Fibroblast of lung (primary cell): ENCODE data around the gene SLC38A10. TPM values are rescaled to one million over a fixed set of nuclear protein-coding genes. Genes with fewer than 3 reads are reported as not detected.
A peak's percentile ranks its signal among the peaks of the same experiment; 100 is the strongest.

Source experiments
- DNase-seq, 2 donors: peaks; one replicate each; pipeline versions ENCODE4 v3.0.0 to v3.0.0-alpha.2; 2010; ENCODE audit warnings: low read depth in 2 of 2
- H2AFZ ChIP-seq: 2 replicates; pipeline ENCODE4 v1.5.1; 2012; ENCODE audit warnings: low read length, control low read depth, inconsistent platforms
- H3K27ac ChIP-seq: 2 replicates; pipeline ENCODE4 v1.5.1; 2011; ENCODE audit warnings: low read length, control low read depth; ENCODE audit not compliant: insufficient read depth
- H3K27me3 ChIP-seq: 2 replicates; pipeline ENCODE4 v1.5.1; 2011; ENCODE audit warnings: mild to moderate bottlenecking, low read length; ENCODE audit not compliant: control insufficient read depth, insufficient read depth
- H3K36me3 ChIP-seq: 2 replicates; pipeline ENCODE4 v1.5.1; 2011; ENCODE audit warnings: low read length; ENCODE audit not compliant: control insufficient read depth, insufficient read depth
- H3K4me1 ChIP-seq: 2 replicates; pipeline ENCODE4 v1.5.1; 2011; ENCODE audit warnings: low read length; ENCODE audit not compliant: control insufficient read depth, insufficient read depth; ENCODE audit errors: extremely low read depth
- H3K4me2 ChIP-seq: 2 replicates; pipeline ENCODE4 v1.5.1; 2011; ENCODE audit warnings: low read length, control low read depth; ENCODE audit not compliant: insufficient read depth; ENCODE audit errors: extremely low read depth
- H3K4me3 ChIP-seq, 4 experiments: fragments of 200-600 bp in 1 of 4; sonication (generic) in 1 of 4; replicated peaks in 1 of 4; 2 replicates each; pipeline ENCODE4 v1.5.1; 2011 to 2016; ENCODE audit warnings: low read length in 4 of 4, low read depth in 3 of 4, mild to moderate bottlenecking in 3 of 4, control low read depth in 2 of 4, inconsistent platforms in 1 of 4, mixed read lengths in 1 of 4; ENCODE audit not compliant: insufficient read depth in 1 of 4; ENCODE audit errors: control extremely low read depth in 1 of 4
- H3K79me2 ChIP-seq: 2 replicates; pipeline ENCODE4 v1.5.1; 2012; ENCODE audit warnings: mild to moderate bottlenecking, low read length, inconsistent platforms; ENCODE audit not compliant: control insufficient read depth, insufficient read depth
- H3K9ac ChIP-seq: 2 replicates; pipeline ENCODE4 v1.5.1; 2011; ENCODE audit warnings: mild to moderate bottlenecking, low read length, control low read depth; ENCODE audit not compliant: insufficient read depth
- H3K9me3 ChIP-seq: 2 replicates; pipeline ENCODE4 v1.5.1; 2012; ENCODE audit warnings: low read depth, low read length; ENCODE audit not compliant: control insufficient read depth, insufficient read depth
- H4K20me1 ChIP-seq: 2 replicates; pipeline ENCODE4 v1.5.1; 2011; ENCODE audit warnings: low read length; ENCODE audit not compliant: control insufficient read depth, insufficient read depth; ENCODE audit errors: extremely low read depth
- CTCF ChIP-seq, 2 donors: IDR thresholded peaks in 1 of 2; conservative IDR thresholded peaks in 1 of 2; 1 replicate in 1 of 2; 2 replicates in 1 of 2; pipeline ENCODE4 v1.5.1; 2011 to 2012; ENCODE audit warnings: low read length in 2 of 2, control low read depth in 1 of 2, inconsistent platforms in 1 of 2, low read depth in 1 of 2, mild to moderate bottlenecking in 1 of 2
- EZH2 ChIP-seq: IDR thresholded peaks from 2 replicates; pipeline ENCODE4 v1.5.1; 2012; ENCODE audit warnings: low read length, control low read depth, mild to moderate bottlenecking; ENCODE audit errors: missing control alignments
- polyA plus RNA-seq, 2 donors: library from polyadenylated mRNA; depleted of rRNA in 1 of 2; stranded (reverse) in 1 of 2; unstranded in 1 of 2; fragments of >200 nt; gene quantifications; 2 replicates each; pipeline ENCODE4 v1.2.1, GENCODE V29; 2011 to 2012; ENCODE audit warnings: missing spikeins in 1 of 2
- total RNA-seq: library from RNA; depleted of rRNA; stranded (reverse); fragments of >200 nt; gene quantifications from 2 replicates; pipeline ENCODE4 v1.2.1, GENCODE V29; 2014

SLC38A10 gene
- total and polyA plus RNA-seq, 2 donors (not counting 1 experiment from before 2014, with no cell fraction given), result 23.6 to 53.2 TPM

GRCh38 chr17:81295676-81296381 lies 722 bp upstream of the SLC38A10 start:
- H4K20me1 ChIP-seq, result no peaks in the 10 kb centered on the region
- H2AFZ ChIP-seq, result peak overlapping the region; percentile 96
- H3K27me3 ChIP-seq, result no peaks in the 10 kb centered on the region
- H3K27ac ChIP-seq, result peak overlapping the region; percentile 93
- H3K79me2 ChIP-seq, result peaks cover 21% of the 10 kb centered on the region
- H3K4me3 ChIP-seq, result peak overlapping the region; percentile 75 to 91 (median 84)
- DNase-seq, result peak; percentile 32 to 59
- H3K4me1 ChIP-seq, result peaks cover 4% of the 10 kb centered on the region
- H3K4me2 ChIP-seq, result peak overlapping the region; percentile 96
- TF ChIP-seq EZH2 (no peak), CTCF (conservative IDR thresholded peaks at IDR 0.05 in 1 of 2, IDR thresholded peaks at IDR 0.05 in 1 of 2; ENCODE audit: low read depth in 1 of 2, low read length in 2 of 2) (peak; percentile 38 to 42)
- H3K9me3 ChIP-seq, result no peaks in the 10 kb centered on the region
- no peaks in the 10 kb centered on the region for H3K36me3 ChIP-seq
- H3K9ac ChIP-seq, result peak overlapping the region; percentile 93

GRCh38 chr17:81294512-81295030 lies 536 bp downstream of the SLC38A10 start:
- Histone ChIP-seq H4K20me1 (no peaks in the 10 kb centered on the region), H3K79me2 (peaks cover 32% of the 10 kb centered on the region)

More at GRCh38 chr17:81294512-81295030, 536 bp downstream of the SLC38A10 start:
- peaks cover 2% of the 10 kb centered on the region for H3K36me3 ChIP-seq
- H3K9ac ChIP-seq, result peak overlapping the region; percentile 93
- H3K4me2 ChIP-seq, result peak overlapping the region; percentile 96
- H3K4me3 ChIP-seq, result peak overlapping the region; percentile 75 to 91 (median 84)
- no peak overlapping the region for H2AFZ ChIP-seq
- peak in 1 of 2 donors; percentile 15 for DNase-seq
- H3K4me1 ChIP-seq, result peaks cover 4% of the 10 kb centered on the region
- TF ChIP-seq EZH2 (no peak), CTCF (conservative IDR thresholded peaks at IDR 0.05 in 1 of 2, IDR thresholded peaks at IDR 0.05 in 1 of 2; ENCODE audit: low read depth in 1 of 2, low read length in 2 of 2) (no peak)
- no peaks in the 10 kb centered on the region for H3K9me3 ChIP-seq
- H3K27ac ChIP-seq, result peak overlapping the region; percentile 93
- no peaks in the 10 kb centered on the region for H3K27me3 ChIP-seq
